GM18520 (cell line): Measurements from ENCODE around the gene HUS1.
A peak's percentile ranks its signal among the peaks of the same experiment; 100 is the strongest.
"Not testable (repeated sequence)": the region's sequence is repeated elsewhere in the genome, so short reads cannot be mapped to it uniquely, and the experiment has no call there.

ENCODE experiments used
- ATAC-seq: cut with Tn5 transposase; IDR thresholded peaks from one replicate; pipeline ENCODE4 v1.9.1; 2021; ENCODE audit not compliant: unreplicated experiment

HUS1 gene

DNA sequence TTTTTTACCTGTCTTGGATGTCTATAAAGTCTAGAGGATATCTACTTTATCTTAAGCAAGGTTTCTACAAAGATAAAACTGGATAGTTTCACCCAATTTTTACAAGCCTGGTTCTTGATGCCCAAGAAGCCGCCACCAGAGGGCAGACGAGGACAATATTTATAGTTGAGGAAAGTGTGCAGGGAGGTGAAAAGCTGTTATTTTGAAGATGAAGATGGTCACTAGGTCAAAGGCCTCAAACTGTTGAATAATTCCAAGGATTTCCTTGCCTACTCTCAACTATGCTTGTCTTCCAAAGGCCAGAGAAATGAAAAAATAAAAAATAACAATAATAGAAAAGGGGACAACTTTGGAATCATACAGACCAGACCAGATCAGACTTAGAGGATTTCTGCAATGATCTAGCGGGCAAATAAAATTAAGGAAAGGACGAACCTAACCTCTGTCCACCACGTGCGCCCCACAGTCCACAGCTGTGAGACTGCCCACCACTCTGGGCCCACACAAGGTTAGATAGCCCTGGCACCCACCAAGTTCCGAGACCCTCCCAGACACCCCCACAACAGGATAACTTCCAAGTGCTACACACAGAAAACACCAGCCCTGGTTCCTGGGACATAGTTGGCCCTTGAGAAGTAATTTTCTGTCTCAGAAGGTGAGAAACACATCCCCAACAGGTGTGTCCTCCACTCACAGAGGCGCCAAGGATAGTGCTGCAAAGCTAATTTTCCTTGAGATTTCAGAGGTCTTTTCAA lies 34.0 kb downstream of the HUS1 start:
- peak; percentile 46 for ATAC-seq

DNA sequence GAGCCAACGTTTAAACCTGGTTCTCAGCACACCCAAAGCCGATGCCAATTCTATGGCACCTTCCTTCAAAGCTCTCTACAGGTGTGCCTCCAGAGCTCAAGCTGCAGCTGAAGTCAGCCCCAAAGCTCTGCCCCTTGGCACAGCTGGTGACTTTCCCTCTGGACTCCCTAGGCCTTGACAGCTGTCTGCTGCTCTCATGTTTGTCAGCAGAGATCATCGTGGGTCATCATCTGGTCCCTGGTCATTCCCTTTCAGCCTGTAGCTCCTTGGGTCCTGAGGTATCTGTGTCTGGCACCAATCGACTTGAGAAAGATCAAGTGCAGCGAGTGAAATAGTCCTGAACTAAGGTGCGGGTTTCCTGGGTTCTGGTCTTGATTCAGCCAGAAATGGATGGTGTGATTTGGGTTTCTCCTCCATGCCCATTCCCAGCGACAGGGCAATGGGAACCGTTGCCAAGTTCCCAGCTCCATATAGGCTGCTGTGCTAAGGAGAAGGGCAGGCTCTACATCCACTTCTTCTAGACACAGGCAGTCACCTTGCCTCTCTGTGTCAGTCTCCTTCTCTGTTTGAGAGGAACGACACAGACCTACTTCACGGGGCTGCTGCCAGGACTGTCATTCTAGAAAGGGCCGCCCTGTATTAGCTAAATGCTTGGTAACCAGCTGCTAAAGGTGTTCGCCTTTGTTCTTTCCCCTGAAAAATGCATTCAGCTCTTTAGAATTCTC lies 34.7 kb downstream of the HUS1 start:
- ATAC-seq, result no peak

DNA sequence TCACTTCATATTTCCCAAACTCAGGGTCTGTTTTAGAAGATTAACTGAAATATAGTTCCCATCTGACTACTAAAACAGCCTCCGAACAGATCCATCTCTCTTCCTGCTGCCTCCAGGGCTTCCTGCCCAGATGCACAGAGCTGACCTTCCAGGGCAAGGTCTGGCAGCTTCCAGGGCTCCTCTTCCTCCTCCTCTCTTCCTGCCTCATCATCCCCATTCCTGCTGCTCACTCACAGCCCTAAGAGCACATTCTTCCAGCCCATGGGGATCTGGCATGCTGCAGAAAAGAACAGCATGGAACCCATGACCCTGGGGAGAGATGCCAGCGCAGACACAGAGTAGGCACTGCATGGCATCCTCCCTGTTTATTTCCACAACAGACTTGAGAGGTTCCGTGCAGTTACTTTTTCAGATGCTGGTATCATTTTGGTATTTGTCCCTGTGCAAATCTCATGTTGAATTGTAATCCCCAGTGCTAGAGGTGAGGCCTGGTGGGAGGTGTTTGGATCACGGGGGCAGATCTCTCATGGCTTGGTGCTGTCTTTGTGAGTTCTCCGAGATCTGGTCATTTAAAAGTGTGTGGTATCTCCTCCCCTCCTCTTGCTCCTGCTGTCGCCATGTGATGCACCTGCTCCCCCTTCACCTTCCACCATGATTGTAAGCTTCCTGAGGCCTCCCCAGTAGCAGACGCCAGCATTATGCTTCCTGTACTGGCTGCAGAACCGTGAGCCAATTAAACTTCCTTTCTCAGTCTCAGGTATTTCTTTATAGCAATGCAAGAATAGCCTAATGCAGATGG lies 35.5 kb downstream of the HUS1 start:
- ATAC-seq, result no peak

DNA sequence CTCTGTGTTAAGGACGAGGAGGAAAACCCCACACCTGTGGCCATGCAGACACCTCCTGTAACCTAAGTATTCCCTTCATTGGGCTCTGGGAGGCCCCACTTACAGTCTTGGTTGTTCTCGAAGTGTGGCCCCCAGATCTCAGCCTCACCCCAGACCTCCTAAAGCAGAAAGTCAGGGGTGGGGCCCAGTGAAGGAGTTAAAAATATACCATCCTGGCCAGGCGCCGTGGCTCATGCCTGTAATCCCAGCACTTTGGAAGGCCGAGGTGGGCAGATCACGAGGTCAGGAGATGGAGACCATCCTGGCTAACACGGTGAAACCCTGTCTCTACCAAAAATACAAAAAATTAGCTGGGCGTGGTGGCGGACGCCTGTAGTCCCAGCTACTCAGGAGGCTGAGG lies 36.8 kb downstream of the HUS1 start:
- ATAC-seq, result not testable (repeated sequence)

DNA sequence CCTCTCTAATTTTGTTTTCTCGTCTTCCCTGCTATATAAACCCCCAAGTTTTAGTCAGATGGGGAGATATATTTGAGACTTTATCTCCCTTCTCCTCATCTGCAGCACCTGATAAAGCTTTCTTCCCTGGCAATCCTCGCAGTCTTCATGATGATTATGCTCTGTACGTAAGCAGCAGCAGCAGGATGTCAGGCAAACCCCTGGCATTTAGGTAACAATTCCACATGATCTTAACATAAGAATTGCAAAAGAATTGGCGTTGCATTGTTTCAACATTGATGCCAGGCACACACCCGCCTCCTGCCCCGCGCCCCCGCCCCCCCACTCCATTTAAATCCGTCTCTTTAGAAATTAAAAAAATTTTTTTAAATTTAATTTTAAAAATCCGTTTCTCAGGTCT lies 37.3 kb downstream of the HUS1 start:
- ATAC-seq, result no peak

DNA sequence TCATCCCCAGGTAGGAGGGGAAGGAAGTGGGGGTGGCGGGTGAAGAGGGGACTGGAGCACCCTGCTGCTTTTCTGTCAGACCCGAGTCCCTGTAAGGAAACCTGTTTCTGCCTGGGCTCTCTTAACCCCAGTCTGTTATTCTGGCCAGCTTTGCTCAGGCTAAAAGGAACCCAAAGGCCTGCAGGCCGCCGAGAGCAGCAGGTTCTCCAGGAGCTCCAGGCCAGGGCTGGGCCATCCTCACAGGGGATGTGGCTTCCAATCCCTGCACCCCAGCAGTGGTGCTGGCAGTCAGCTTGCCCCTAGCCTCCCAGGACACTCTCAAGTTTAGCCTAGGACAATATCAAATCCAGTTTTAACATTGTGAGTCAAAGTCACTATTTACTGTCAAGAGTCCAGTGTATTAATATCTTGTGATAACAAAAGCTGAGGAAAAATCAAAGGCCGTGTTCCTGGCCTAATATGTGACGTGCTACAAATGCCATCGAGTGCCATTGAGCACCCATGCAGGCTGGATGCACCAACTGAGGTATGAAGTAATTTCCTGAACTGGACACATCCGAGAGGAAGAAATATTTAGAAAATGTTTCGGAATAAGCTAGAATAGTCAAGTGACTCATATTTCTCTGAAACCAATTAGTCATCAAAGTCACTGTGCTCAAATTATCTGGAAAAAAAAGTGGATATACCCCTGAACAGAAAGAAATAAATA lies 38.1 kb downstream of the HUS1 start:
- no peak for ATAC-seq

DNA sequence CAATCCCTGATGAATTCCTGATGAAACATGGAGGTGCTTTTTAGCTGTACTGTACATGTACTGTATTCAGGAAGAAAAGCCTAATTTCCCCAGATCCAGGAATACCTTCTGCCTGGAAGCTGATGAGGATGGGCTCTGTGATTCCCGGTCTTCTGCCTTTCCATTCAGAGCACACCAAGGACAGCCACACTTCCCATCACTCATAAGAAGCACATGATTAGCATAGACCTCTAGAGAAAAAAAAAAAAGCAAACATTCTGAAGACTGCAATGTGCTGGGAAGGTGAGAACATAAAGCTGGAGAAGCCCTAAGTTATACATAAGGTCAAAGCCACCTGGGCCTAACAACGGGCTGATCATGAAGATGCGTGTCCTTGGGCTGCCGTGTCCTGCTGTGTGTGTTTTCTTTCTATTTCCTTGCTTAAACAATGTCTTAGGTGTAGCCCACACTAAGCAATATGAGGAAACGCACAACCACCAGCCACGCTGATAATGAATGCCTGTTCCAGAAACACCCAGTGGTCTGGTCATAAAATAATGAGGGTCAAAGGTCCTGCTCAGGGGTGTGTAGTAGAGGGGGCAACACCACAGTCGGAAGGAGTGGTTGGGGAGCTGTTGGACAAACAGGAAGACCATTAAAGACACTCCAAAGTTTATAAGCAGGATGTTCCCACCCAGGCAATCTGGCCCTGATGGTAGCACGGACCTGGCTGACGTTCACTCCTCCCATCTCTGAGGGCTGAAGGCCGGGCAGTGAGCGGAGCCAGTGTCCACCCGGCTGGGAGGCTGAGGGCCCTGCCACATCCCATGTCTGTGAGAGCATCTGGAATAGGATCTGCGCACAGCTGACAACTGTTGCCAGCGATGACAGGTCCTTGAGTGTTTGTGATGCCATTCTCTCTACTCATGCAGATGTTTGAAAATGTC lies 39.1 kb downstream of the HUS1 start:
- no peak for ATAC-seq

DNA sequence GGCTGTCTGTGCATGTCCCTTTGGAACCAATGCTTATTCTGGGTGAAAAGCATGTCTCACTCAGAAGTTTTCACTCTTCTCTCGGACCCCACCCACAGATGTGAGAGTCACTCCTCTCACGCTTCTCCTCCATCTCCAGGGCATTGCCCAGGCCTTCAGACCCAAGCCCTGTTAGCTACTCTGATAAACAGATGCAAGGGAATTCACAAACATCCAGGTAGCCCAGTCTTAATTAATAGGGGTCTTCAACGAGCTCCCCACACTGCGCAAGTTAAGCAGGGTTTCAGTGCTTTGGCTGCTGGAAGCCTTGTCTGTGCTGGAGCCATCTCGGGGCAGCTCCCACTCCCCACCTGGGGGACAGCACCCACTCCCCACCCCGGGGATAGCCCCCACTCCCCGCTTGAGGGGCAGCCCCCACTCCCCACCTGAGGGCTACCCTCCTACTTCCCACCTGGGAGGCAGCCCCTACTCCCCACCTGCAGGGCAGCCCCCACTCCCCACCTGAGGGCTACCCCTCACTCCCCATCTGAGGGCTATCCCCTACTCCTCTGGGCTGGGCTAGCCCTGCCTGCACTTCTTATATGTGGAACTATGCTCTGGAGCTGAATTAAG lies 39.9 kb downstream of the HUS1 start:
- no peak for ATAC-seq

DNA sequence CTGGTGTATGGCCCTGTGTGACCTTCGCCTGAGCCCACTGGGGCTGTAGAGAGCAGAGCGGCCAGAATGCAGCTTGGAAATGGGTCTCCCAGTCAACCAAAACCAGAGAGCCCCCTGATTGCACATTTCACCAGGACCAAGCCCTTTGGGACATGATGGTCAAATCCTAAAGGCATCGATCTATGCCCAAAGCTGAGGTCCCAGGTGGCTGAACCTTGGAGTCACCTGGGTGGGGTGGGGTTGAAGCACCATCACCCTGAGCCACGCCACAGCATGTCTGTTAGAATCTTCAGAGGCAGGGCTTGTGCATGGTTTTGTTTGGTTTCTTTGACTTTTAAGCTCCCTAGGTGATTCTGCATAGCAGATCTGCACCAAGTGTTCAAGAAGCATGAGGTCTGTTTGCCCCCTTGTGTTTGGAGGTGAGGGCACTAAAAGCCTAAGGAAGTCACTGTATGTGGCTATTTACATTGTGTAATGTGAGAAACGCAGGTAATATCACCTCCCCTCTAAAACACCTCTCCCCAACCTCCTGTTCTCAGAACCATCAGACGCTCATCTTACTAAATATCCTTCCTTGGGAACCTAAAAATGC lies 40.7 kb downstream of the HUS1 start:
- no peak for ATAC-seq

DNA sequence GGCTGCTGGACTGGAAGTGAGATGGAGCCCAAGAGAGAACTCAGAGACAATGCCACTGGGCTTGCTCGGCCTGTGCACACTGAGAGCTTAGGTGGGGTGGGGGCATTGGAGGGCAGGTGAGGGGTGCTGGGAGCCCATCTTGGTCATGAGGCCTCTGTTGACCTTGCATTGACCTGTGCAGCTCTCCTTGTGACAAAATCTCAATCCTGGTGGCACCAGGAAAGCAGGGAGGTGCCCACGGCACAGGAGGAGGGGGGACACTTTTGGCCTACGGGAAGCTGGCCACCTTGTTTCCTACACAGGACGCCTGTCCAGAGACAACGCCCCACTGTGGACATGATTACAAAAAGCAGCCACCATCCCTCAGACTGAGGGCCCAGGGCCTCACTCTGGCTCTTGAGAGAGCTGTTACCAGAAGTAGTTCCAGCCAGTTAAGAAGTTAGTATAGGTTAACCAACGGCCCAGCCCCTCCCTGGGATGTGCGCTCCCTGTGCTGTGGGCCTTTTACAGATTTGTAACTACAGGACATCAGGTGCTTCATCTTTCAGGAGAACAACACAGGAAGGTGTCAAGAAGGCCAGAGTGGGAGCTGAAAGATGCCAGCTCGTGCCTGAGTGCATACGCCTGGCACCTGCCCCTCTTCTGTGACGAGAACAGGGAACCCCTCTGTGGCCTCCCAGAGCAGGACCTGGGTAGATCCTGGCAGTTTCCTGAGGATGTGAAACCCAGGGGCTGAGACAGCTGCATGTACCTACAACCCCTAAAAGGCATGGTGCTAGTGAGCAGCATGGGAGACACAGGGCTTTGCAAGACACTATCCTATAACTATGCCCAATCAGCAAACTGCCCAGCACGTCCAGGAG lies 41.5 kb downstream of the HUS1 start:
- peak; percentile 22 for ATAC-seq

DNA sequence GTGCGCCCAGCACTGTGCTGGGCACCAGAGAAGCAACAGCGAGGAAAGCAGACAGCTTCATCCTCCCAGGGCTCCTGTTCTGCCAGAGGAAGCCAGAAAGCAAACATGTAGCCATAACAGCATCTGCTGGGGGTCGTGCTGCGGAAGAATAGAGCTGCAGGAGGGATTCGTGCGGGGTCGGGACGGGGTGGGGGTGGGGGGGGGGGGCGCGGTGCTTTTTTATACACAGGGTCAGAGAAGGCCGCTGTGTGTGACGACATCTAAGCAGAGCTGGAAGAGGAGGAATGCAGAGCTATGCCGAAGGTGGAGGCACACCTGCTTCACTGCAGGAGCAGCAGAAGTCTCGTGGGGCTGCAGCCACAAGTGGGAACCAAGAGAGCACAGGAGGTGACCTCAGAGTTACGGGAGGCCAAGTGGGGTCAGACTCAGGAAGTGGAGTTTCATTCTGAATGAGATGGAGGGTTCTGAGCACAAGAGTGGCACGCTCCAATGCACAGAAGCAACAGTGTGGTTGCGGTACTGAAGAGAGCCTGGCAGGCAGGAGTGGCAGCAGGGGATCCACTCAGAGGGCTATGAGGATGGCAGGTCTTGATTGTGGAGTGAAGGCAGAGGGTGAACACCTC lies 42.2 kb downstream of the HUS1 start:
- peak; percentile 97 for ATAC-seq

DNA sequence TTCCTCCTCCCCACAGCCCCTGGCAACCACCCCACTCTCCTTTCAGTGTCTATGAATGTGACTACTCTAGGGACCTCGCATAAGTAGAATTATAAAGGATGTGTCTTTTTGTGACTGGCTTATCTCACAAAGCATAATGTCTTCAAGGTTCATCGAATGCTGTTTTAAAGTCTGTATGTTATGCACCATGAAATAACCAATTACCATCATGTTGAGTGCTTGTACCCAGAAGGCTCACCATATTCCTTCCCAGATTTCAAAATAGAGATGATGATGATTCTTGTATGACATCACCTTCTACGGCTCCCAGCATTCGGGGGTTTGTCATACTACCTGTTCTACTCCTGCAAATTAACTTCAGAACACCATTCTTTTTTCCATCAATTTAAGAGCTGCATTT lies 43.1 kb downstream of the HUS1 start:
- ATAC-seq, result no peak

DNA sequence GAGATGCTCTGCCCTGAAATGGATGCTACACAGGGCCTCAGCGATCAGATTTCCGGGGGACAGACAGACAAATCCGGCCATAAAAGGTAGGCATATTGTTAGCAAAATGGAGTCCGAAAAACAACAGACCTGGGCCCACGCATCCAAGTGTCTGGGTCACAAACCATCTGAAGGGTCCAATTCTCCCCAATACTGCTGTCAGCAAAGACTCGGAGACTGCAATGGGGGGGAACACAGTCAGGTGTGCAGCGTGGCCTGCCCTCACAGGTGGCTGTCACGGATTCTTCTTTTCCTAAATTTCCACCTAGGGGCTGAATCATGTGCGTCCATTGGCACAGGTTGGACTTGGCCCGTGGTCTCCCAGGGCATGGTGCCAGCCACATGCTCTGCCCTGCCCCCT lies 44.1 kb downstream of the HUS1 start:
- no peak for ATAC-seq

DNA sequence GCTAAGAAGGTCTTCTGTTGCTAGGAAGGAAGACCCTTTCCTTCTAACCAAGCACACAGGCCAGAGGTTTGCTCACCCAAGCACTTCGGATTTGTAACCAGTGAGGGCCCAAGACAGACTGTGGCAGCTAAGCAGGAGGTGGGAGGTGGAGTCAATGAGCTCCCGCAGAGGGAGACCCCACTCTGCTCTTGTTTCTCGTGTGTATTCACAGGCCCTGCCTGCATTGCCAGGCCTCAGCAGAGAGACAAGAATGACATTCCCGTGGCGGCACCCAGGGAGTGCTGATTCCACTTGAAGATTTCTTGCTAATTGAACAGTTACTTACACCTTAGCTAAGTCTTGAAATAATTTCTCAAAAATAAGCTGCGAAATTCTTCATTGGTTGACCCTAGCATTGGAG lies 44.6 kb downstream of the HUS1 start:
- ATAC-seq, result no peak

DNA sequence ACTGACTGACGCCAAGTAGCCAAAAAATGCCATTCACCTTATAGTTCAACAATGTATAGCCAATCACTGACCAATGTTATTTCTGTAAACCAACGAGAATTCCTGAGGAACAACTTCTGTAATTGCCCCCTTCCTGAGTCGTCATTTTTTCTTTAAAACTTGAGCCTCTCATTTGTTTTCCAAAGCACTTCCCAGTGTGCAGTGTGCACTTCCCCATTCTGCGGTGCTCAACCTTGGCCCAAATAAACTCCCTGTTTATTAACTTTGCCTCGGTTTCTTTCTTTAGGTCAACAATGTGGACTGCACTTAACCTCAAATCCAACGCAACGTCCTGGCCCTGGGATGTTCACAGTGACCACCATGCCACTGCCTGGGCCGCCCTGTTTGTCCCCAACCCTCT lies 46.2 kb downstream of the HUS1 start:
- no peak for ATAC-seq

DNA sequence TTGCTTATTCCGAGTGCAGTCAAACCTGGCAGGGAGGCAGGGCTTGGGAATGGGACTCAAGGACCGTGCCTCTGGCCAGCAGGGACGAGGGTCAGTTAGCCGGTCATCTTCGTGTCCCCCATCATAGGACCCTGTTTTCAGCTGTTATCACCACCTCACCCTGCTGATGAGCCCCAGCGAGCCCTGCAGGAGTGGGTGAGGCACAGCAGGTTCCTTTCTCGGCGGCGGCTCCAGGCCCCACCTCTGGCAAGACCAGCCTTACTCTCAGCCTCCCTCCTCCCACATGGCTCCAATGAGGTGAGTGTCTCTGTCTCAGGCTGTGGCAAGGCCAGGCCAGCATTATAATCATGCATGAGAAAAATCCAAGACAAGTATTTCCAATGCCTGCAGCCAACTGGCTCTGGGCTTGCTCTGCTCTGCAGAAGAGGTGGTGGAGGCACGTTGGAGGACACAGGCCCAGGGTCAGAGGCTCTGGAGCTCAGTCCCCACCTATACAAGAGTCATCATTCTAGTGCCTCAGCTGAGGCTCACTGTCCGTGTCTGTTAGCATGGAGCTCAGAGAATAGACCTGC lies 46.9 kb downstream of the HUS1 start:
- ATAC-seq, result no peak

DNA sequence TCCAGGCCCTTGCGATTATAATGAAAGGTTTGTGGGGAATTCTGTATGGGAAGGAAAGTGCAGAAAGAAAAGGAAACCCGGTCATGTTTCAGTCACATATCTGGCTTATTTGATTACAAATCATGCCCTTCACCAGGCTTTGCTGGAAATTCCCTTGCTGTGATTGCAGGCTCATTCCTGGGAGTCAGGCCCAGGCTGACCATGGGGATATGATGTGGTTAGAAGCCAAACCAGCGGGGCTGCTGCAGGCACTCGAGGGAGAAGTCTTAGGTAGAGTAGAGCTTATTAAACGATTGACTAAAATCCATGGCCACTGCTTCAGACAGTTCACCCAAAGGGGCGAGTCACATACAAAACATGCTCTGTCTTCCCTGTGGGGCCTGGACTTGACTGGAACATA lies 47.4 kb downstream of the HUS1 start:
- ATAC-seq, result no peak
